SU-DHL-6 (cell line): ENCODE results near the gene GPR33.

Experiments used
- CTCF ChIP-seq: fragments of 200-600 bp; sonication (generic); IDR thresholded peaks from one replicate; pipeline ENCODE4 v1.5.1; 2017; ENCODE audit warnings: antibody characterized with exemption, mild to moderate bottlenecking, low read length, moderate library complexity; ENCODE audit not compliant: insufficient read depth, poor library complexity, severe bottlenecking
- EZH2phosphoT487 ChIP-seq: fragments of 200-600 bp; sonication (generic), shearing (Covaris generic); conservative IDR thresholded peaks from 2 replicates; pipeline ENCODE4 v1.6.1; 2018; ENCODE audit warnings: mild to moderate bottlenecking, antibody characterized with exemption, low read length, moderate library complexity, mixed read lengths

GRCh38 chr14:31449971-31450610, 37.7 kb downstream of the GPR33 start:
- TF ChIP-seq EZH2phosphoT487 (no peak), CTCF (peak; percentile 57)
